ENCODE measurements around the gene KCNC3.

Gene KCNC3

GRCh38 chr19:50329146-50329925, at the start of gene KCNC3:
TSS of gene KCNC3 (minus strand) at chr19:50329377. CDS start at chr19:50329082, 295 bp downstream.
- peak; percentile 99 for DNase-seq (ENCODE audit: low spot score)
- in situ Hi-C loops (cut with MboI; ENCODE audit: low sequenced_read_pairs, unreplicated experiment) = no loop called here
- no peak for TF ChIP-seq CTCF (IDR thresholded peaks at IDR 0.05; ENCODE audit: borderline replicate concordance, control extremely low read depth, extremely low read depth, insufficient read depth, missing control alignments)

- DNase-seq (ENCODE audit: low spot score) = no peak
- TF ChIP-seq CTCF (IDR thresholded peaks at IDR 0.05; ENCODE audit: borderline replicate concordance, control extremely low read depth, extremely low read depth, insufficient read depth, missing control alignments) = no peak
- in situ Hi-C loops (cut with MboI; ENCODE audit: low sequenced_read_pairs, unreplicated experiment) = no loop called here
These were observed 49.7 kb upstream of the KCNC3 start for GRCh38 chr19:50378863-50379236.

- in situ Hi-C loops (cut with MboI; ENCODE audit: low sequenced_read_pairs, unreplicated experiment) = no loop called here
- DNase-seq (ENCODE audit: low spot score) = no peak
- TF ChIP-seq CTCF (IDR thresholded peaks at IDR 0.05; ENCODE audit: borderline replicate concordance, control extremely low read depth, extremely low read depth, insufficient read depth, missing control alignments) = no peak
These were observed 49.1 kb upstream of the KCNC3 start for GRCh38 chr19:50378169-50378862.

- TF ChIP-seq CTCF (IDR thresholded peaks at IDR 0.05; ENCODE audit: borderline replicate concordance, control extremely low read depth, extremely low read depth, insufficient read depth, missing control alignments) = no peak
- no peak for DNase-seq (ENCODE audit: low spot score)
- in situ Hi-C loops (cut with MboI; ENCODE audit: low sequenced_read_pairs, unreplicated experiment) = no loop called here
These were observed 48.3 kb upstream of the KCNC3 start for GRCh38 chr19:50377517-50377916.

GRCh38 chr19:50377051-50377461, 47.9 kb upstream of the KCNC3 start:
- DNase-seq (ENCODE audit: low spot score) = no peak
- in situ Hi-C loops (cut with MboI; ENCODE audit: low sequenced_read_pairs, unreplicated experiment) = no loop called here
- no peak for TF ChIP-seq CTCF (IDR thresholded peaks at IDR 0.05; ENCODE audit: borderline replicate concordance, control extremely low read depth, extremely low read depth, insufficient read depth, missing control alignments)

- no peak for TF ChIP-seq CTCF (IDR thresholded peaks at IDR 0.05; ENCODE audit: borderline replicate concordance, control extremely low read depth, extremely low read depth, insufficient read depth, missing control alignments)
- DNase-seq (ENCODE audit: low spot score) = peak; percentile 92
- in situ Hi-C loops (cut with MboI; ENCODE audit: low sequenced_read_pairs, unreplicated experiment) = no loop called here
These were observed 47.2 kb upstream of the KCNC3 start, which contains the start of gene NR1H2 for GRCh38 chr19:50376166-50377050. TSS of gene NR1H2 (plus strand) at chr19:50376457. CDS start at chr19:50377606, 1,149 bp downstream.
